Progenitor cell of endocrine pancreas (in vitro differentiated cells): ENCODE results near the gene MERTK. TPM values are rescaled to one million over a fixed set of nuclear protein-coding genes. Genes with fewer than 3 reads are reported as not detected.
A peak's percentile ranks its signal among the peaks of the same experiment; 100 is the strongest.
"Not testable (repeated sequence)": the region's sequence is repeated elsewhere in the genome, so short reads cannot be mapped to it uniquely, and the experiment has no call there.

ENCODE experiments used
- DNase-seq: peaks from one replicate; pipeline ENCODE4 v3.0.0; 2021; ENCODE audit warnings: low spot score; ENCODE audit not compliant: unreplicated experiment
- H3K27ac Mint-ChIP-seq: 2 replicates; pipeline ENCODE4 v1.8.0; 2021; ENCODE audit warnings: mild to moderate bottlenecking, moderate library complexity, mixed read lengths
- H3K27me3 Mint-ChIP-seq: 2 replicates; pipeline ENCODE4 v1.8.0; 2021; ENCODE audit warnings: mixed read lengths
- H3K36me3 Mint-ChIP-seq: 2 replicates; pipeline ENCODE4 v1.8.0; 2022; ENCODE audit warnings: mixed read lengths; ENCODE audit not compliant: insufficient read depth
- H3K4me1 Mint-ChIP-seq: 2 replicates; pipeline ENCODE4 v1.8.0; 2021; ENCODE audit warnings: low read depth, mixed read lengths
- H3K4me3 Mint-ChIP-seq: 2 replicates; pipeline ENCODE4 v1.8.0; 2021; ENCODE audit warnings: low read depth, mild to moderate bottlenecking, moderate library complexity, mixed read lengths
- H3K9me3 Mint-ChIP-seq: 2 replicates; pipeline ENCODE4 v1.8.0; 2021; ENCODE audit warnings: low read depth, mixed read lengths
- CTCF ChIP-seq: fragments of 200-600 bp; sonication (generic); IDR thresholded peaks from one replicate; pipeline ENCODE4 v1.5.0; 2021; ENCODE audit warnings: antibody characterized with exemption, mild to moderate bottlenecking; ENCODE audit not compliant: unreplicated experiment
- total RNA-seq: library from RNA; stranded (reverse); gene quantifications from 2 replicates; pipeline ENCODE4 v1.2.1, GENCODE V29; 2021

The MERTK gene
- total RNA-seq, 1 donor from 2014 or later, result 20.1 TPM

- Mint-ChIP-seq H3K4me1 (peaks cover 54% of the 10 kb centered on the region), H3K9me3 (no peaks in the 10 kb centered on the region)
Measured at GRCh38 chr2:111905990-111906735, 7.8 kb downstream of the MERTK start.

GRCh38 chr2:111908578-111908977, 10.2 kb downstream of the MERTK start:
- H3K4me1 Mint-ChIP-seq, result peaks cover 45% of the 10 kb centered on the region
- H3K4me3 Mint-ChIP-seq, result no peak overlapping the region
- TF ChIP-seq CTCF, result no peak
- no peaks in the 10 kb centered on the region for H3K36me3 Mint-ChIP-seq
- H3K27ac Mint-ChIP-seq, result peak overlapping the region; percentile 95
- no peaks in the 10 kb centered on the region for H3K27me3 Mint-ChIP-seq
- no peak for DNase-seq
- no peaks in the 10 kb centered on the region for H3K9me3 Mint-ChIP-seq

More at GRCh38 chr2:111905990-111906735, 7.8 kb downstream of the MERTK start:
- Mint-ChIP-seq H3K36me3 (no peaks in the 10 kb centered on the region), H3K27me3 (no peaks in the 10 kb centered on the region), H3K27ac (peak overlapping the region; percentile 70), H3K4me3 (no peak overlapping the region)
- DNase-seq, result no peak
- no peak for TF ChIP-seq CTCF

GRCh38 chr2:111909079-111909478, 10.7 kb downstream of the MERTK start:
- Mint-ChIP-seq H3K36me3 (no peaks in the 10 kb centered on the region), H3K4me3 (no peak overlapping the region), H3K9me3 (no peaks in the 10 kb centered on the region), H3K27ac (peak overlapping the region; percentile 95), H3K4me1 (peaks cover 44% of the 10 kb centered on the region), H3K27me3 (no peaks in the 10 kb centered on the region)
- TF ChIP-seq CTCF, result no peak
- DNase-seq, result no peak

- H3K4me1 Mint-ChIP-seq, result peaks cover 44% of the 10 kb centered on the region
- DNase-seq, H3K9me3 Mint-ChIP-seq, H3K4me3 Mint-ChIP-seq, H3K27me3 Mint-ChIP-seq, H3K27ac Mint-ChIP-seq, H3K36me3 Mint-ChIP-seq: not testable (repeated sequence)
Measured at GRCh38 chr2:111909997-111910396, 11.6 kb downstream of the MERTK start.

- no peak overlapping the region for H3K4me3 Mint-ChIP-seq
- no peaks in the 10 kb centered on the region for H3K27me3 Mint-ChIP-seq
- H3K36me3 Mint-ChIP-seq, result no peaks in the 10 kb centered on the region
- peak overlapping the region; percentile 13 for H3K27ac Mint-ChIP-seq
- H3K9me3 Mint-ChIP-seq, result no peaks in the 10 kb centered on the region
- DNase-seq, result no peak
- no peak for TF ChIP-seq CTCF
- H3K4me1 Mint-ChIP-seq, result peaks cover 42% of the 10 kb centered on the region
Measured at GRCh38 chr2:111910609-111911277, 12.3 kb downstream of the MERTK start.

- Mint-ChIP-seq H3K4me1 (peaks cover 35% of the 10 kb centered on the region), H3K27ac (peak overlapping the region; percentile 64)
- not testable (repeated sequence) for DNase-seq, H3K4me3 Mint-ChIP-seq, H3K9me3 Mint-ChIP-seq, H3K27me3 Mint-ChIP-seq, H3K36me3 Mint-ChIP-seq
Measured at GRCh38 chr2:111911295-111911977, 13.0 kb downstream of the MERTK start.
